Measurements from ENCODE around the gene HTT.

- TF ChIP-seq CTCF (optimal IDR thresholded peaks at IDR 0.05 in 1 of 3, IDR thresholded peaks at IDR 0.05 in 1 of 3, conservative IDR thresholded peaks at IDR 0.05 in 1 of 3; ENCODE audit: extremely low read depth in 1 of 3, insufficient read depth in 2 of 3, low read length in 3 of 3) (no peak), EZH2 (IDR thresholded peaks at IDR 0.05; ENCODE audit: low read length) (no peak)
These were observed 175.4 kb downstream of the HTT start for GRCh38 chr4:3249711-3250437.
